ENCODE results near the gene JCHAIN.
"Not testable (repeated sequence)": the region's sequence is repeated elsewhere in the genome, so short reads cannot be mapped to it uniquely, and the experiment has no call there.

Gene JCHAIN

DNA sequence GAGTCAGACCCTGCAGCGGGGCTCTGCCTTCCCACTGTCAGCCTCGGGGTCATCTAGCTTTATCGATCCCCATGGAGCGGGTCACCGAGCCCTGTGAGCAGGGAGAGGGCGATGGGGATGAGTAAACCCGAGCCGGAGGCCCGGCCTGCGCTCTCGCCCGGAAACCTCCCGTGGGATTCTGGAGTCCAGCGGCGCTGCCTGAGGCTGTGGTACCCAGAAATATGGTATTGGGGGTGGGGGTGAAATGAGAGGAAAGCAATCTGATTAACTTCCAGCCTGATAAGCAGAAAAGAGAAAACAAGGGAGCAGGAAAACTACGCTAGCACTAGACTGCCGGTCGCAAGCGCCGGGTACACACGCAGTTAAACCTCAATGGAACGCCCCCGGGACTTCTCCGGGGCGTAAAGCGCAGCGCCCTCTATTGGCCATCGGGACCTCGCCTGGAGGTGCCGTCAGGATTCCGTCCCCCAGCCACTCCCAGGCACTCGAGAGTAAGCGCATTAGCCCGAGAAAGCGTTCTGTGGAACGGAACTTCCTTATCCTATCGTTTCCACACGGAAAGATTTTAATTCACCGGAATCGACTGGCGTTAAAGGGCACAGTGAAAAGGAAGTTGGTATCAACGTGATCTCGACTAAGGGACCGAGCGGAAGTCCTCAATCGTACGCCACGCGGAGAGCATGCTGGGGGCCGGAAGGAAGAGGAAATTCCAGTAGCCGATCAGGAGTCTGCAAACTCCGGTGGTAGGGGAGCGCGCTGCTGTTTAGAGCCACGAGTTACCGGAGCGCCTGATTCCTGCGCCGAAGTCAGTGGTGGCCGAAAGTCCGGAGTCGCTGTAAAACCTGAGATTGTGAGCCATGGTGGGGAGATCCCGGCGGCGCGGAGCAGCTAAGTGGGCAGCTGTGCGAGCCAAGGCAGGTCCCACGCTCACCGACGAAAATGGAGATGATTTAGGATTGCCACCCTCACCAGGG lies 21.8 kb upstream of the JCHAIN start, which contains the start of gene UTP3:
TSS of gene UTP3 (plus strand) at position 712 of the 974 bp plus-strand sequence. CDS start at position 858, 146 bp downstream.
- peak; percentile 98 for DNase-seq

DNA sequence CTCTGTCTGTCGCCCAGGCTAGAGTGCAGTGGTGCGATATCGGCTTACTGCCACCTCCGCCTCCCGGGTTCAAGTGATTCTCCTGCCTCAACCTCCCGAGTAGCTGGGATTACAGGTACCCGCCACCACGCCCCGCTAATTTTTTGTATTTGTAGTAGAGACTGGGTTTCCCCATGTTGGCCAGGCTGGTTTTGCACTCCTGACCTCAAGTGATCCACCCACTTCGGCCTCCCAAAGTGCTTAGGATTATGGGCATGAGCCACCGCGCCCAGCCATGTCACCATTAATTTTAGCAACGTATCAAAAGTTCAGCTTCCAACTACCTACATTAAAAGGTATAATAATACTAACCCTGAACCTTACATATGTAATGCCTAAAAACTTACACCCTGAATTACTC lies 21.1 kb upstream of the JCHAIN start:
- DNase-seq, result no peak

DNA sequence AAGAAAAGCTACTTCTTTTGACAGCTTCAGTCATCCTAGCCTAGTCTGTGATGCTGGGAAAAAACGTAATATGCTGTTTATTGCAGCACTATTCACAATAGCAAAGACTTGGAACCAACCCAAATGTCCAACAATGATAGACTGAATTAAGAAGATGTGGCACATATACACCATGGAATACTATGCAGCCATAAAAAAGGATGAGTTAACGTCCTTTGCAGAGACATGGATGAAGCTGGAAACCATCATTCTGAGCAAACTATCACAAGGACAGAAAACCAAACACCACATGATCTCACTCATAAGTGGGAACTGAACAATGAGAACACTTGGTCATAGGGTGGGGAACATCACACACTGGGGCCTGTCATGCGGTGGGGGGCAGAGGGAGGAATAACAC lies 15.8 kb upstream of the JCHAIN start:
- not testable (repeated sequence) for DNase-seq

DNA sequence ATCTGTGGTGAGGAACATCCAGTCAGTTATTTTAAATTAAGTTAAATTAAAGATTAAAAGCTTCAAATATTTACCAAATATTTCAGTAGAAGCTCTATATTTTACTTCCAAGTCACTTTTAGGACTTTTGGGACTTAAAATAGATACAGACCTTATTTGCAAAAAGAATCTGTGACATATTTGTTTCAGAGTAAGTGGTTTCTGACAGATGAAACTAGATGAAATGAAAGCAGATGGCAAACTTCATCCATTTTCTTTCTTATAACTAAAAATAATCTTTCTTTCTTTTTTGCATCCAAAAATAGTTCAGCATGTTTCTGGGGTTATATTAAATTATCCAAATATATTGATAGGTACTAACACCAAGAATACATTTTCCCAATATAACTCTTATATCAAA lies 15.4 kb upstream of the JCHAIN start:
- no peak for DNase-seq

DNA sequence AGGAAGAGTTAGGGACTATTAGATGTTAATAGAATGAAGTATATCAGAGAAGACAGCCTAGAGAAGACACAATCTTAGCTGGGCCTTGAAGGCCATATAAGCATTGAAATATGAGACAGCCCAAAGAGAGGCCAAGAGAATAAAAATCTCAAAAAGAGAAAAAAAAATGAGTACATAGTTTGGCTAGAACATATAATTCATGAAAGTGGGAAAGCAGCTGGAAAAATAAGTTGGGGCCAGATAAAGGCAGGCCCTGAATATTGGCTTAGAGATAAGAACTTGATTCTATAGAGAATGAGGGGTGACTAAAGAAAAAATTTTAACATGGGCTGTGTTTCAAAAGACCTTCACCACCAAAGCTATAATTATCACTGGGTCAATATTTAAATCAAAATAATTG lies 14.6 kb upstream of the JCHAIN start:
- DNase-seq, result no peak

DNA sequence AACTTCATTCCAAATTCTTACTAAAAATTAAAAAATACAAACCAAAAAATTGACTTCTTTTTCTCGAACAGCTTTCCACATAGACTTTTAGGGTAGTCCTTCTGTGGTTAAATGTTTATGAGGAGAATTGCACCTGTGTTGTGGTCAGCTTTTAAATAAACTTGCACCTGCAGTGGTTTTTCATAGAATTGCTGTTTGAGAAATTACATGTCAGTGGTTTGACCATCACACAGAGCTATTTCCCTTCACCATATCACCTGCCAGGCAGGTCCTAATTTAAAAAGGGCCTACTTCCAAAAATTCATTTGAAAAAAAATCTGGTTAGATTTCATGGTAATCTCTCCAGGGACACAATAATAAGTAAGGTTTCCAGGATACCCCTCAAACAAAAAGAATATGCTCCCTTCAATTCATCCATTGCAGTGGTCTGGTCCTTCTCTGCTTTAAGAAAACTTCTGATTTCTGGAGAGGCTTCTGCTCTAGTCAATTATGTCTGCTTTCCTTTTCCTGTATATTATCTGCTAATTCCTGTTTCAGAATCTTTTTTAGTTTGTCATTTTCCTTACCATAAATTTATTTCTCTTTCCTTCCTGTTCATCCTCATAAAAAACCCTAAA lies 12.2 kb upstream of the JCHAIN start:
- no peak for DNase-seq

DNA sequence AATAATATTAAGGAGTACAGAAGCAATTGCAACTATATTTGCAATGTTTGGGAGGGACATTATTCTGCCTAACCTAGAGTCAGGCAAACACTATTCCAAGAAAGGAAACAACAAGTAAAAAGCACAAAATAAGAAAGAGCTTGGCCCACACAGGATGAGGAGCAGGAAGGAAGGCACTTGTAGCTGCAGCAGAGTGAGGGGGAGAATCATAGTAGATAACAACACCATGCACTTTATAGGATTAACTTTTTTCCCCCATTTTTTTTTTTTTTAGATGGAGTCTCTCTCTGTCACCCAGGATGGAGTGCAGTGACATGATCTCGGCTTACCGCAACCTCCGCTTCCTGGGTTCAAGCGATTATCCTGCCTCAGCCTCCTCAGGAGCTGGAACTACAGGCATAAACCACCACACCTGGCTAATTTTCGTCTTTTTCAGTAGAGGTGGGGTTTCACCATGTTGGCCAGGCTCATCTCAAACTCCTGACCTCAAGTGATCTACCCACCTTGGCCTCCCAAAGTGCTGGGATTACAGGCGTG lies 10.3 kb upstream of the JCHAIN start:
- no peak for DNase-seq

DNA sequence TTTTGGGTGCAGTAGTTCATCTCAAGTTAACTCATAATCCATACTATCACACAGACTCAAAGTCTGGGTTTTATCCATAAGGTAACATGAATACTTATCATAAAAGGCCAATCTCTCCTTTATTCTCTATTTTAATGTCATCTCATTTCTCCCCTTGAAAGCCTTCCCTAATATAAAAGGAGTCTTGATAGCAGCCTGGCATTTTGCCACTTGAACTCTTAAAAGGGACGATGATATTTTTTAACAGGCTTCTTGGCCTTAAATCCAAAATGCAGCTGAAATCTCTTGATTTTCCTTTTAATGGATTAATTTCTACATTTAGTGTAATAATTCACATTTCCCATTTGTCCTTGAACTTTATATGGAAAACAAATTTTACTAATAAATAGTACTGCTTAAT lies 8.4 kb upstream of the JCHAIN start:
- no peak for DNase-seq

DNA sequence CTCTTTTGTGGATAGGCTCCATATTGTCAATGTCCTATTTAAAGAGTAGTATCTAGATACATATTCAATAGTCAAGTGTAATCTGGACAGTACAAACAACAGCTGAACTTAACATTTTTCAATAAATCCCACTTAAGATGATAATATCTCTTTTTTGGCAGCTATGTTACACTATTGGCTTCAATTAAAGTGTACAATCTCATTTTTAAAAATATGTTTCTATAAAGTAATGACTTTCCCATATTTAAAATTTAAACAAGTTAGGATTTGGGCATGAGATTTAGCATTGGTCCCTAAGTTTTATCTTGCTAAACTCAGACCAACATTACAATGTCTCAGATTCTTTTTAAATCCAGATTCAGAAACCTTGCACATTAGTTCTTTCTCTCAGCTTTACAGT lies 7.9 kb upstream of the JCHAIN start:
- DNase-seq, result no peak

DNA sequence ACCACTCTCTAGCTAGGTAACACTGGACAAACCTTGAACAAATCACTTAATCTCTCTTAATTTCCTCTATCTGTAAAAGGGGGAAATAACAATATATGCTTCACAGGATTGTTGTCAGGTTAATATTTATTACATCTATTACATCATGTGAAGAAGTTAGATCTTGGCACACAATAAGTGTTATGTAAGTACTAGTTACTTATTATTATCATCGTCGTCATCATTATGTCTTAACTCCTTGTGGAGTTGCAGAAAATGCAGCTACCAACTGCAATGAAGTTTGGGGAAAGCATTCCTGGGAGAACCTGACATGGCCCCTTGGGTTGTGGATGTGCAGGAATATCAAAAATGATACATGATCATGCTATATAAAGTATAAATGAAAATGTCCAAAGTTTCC lies 4.8 kb upstream of the JCHAIN start:
- no peak for DNase-seq

DNA sequence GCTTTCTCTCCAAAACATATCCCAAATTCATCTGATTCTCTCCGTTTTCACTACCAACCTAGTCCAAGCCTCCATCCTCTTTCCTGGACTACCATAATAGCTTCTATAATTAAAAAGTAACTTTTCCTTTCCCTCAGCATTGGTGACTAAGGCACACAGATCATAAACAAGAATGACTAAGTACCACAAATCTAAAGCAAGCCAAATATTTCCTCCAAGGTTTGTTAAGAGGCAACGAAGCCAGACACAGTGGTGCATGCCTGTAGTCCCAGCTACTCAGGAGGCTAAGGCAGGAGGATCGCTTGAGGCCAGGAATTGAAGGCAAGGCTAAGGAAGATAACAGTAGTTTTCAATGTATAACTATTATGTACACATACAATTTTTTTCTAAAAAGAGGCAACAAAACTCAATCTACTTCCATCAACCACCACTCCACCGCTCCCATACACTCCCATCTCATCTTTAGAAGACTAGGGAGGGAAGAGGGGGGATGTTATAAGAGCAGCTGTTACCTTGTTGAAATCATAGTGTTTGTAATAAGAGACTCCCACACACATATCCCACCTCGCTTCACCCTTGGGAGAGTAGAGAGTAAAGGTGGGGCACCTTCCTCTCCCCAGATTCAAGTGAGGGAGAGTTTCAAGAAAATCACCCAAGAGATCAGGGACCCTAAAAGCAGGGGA lies 4.2 kb upstream of the JCHAIN start:
- no peak for DNase-seq

DNA sequence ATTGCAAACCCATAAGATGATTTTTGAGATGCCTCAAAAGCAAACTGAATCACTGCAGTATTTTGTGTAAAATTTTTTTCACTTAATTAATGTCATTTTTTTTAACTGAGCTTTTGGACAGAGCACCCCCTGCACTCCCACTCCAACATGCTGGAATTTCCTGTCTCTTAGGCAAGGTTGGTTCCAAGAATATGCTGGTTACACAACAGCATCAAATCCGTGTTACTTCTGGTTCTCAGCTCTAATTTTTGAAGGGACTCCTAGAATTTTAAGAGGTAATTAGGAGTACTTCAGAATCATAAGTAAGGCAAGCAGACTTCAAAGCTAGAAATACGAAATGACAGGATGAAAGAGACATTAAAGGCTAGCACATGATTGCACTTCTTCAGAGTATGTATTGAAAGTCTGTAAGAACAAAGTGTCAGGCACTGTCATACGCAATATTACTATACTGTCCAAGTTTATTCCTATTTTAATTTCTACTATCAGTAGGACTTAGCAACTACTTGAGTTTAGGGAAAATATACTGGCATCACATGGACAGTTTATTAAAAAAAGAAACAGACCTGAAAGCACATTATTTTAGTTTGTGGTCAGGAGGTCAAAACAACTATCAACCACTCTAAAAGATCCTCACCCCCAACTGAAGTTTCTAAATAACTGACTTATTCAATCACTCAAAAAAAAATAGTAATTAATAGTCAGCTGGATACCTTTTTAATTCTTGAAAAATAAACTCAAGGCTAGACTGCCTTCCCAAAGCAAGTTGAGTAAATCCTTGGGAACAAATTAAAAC lies 1.6 kb upstream of the JCHAIN start:
- no peak for DNase-seq

DNA sequence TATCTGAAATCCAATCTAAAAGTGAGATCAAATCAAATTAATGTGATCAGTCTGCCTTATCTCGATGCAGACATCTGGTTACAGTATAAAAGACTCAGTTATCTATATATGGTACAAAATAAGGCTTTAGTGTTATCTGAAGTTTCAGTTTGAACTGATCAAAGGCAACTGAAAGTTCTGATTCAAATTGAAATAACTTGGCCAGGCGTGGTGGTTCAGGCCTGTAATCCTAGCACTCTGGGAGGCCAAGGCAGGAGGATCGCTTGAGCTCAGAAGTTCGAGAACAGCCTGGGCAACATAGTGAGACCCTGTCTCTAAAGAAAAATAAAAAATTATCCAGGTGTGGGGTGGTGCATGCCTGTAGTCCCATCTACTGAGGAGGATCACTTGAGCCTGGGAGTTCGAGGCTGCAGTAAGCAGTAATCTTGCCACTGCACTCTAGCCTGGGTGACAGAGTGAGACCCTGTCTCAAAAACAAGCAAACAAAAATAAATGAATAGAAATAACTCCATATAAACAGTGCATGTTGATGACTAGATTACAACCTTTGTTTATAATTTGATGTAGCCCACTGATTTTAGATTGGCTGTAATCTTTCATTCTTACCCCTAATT lies 4.9 kb downstream of the JCHAIN start:
- not testable (repeated sequence) for DNase-seq

DNA sequence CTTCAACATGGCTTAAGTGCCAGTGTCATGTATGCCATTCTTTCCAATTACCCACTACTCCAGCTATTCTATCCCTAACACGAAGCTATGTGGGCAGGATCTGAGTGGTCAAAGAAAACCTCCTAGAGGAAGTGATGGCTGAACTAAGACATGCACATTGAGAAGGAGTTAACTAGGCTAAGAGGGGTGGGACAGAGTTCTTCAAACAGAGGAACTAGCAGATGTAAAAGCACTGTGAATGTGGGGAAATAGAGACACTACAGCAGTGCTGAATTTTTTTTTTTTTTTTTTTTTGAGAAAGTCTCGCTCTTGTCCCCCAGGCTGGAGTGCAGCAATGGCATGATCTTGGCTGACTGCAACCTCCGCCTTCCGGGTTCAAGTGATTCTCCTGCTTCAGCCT lies 6.2 kb downstream of the JCHAIN start:
- no peak for DNase-seq

DNA sequence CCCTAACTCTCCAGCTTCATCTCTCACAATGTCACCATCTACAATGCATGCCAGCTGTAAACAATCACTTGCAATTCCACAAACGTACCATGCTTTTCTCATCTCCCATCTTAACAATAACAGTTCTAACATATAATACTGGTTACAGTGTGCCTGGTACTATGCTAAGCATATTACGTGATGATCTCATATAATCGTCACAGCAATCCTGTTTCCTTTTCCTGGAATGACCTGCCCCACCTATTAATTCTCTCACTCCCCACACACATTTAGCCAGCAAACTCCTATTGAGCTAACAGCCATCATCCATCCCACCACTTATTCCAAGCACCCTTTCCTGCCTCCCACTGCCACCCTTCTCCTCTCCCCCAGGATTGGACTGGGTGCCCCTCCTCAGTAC lies 7.9 kb downstream of the JCHAIN start:
- DNase-seq, result no peak

DNA sequence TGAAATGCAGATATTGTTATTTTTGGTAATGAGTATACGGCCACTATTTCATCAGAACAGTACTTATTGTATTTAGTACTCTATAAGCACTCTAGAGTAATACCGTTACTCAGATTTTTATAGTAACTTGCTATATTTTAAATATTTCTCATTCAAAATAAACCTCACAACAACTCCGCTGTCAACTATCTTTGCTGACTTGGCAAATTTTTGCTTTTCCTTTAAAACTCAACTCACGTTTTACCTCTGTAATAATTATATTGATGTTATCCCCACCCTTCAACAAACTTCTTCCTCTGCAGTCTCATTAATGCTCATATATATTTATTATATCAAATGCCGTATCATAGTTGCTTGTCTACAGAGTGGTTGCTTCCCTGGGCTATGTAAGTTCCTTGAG lies 9.0 kb downstream of the JCHAIN start:
- no peak for DNase-seq

DNA sequence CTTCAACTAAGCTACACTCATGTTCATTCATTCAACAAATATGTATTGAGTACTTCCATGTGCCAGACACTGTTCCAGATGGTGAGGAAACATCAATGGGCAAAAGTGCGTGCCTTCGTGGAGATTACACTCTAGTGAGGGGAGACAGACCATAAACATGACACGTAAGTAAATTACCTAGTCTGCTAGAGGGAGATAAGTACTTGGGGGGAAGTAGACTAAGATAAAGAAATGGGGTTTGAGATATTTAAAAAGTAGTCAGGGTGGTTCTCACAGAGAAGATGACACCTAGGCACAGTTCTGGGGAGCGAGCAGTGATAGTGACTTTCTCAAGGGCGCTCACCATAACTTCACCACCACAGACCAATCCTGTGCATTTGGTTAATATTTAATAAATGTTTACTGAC lies 11.7 kb downstream of the JCHAIN start:
- DNase-seq, result no peak

DNA sequence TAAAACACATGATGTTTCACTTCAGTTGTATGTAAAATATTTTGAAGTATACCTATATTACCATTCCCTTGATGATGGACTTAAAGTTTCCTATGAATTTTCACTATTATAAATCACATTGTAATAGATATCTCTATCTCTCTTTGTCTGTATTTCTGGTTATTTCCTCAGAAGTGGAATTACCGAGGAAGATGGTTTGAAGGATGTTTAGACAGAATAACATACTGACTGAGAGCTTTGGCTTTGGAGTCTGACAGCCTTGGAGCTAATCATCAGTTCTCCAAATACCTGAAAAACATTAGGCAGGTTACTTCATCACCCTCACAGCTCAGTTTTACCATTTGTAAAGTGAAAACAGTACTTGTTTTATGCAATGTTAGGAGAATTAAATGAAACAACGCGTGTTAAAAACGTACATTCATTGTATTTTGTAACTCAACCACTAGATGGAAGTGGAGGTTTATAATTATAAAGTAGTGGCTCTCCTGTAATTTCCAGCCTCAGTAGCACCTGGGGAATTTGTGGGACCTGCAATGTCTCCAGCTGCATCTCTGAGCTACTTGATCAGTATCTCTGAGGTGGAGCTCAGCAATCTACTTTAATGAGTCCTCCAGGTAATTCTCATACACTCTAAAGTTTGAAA lies 14.3 kb downstream of the JCHAIN start:
- DNase-seq, result peak; percentile 37

DNA sequence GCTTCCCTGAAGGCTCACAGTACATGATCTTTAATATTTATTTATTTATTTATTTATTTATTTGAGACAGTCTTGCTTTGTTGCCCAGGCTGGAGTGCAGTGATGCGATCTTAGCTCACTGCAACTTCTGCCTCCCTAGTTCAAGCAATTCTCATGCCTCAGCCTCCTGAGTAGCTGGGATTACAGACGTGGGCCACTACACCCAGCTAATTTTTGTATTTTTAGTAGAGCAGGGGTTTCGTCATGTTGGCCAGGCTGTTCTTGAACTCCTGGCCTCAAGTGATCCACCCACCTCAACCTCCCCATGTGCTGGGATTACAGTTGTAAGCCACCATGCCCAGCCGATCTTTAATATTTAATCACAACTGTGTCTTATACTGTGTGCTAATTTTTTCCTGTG lies 15.6 kb downstream of the JCHAIN start:
- DNase-seq, result not testable (repeated sequence)

DNA sequence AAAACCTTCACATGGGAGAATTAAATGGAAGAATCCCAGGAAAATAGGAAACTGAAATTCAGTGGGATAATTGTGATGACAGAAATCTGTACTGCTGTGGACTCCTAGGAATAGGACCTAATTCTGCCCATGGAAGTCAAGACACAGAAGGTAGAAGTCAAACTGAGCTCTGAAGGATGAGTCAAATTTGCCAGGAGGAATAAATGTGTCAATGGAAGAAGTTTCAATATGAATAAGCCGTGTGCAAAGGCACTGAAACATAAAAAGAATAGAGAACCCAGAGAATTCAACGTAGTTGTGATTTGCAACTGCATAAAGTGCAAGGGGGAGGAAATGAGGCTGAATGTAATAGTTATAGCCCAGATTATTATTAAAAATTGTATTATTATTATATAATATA lies 26.1 kb downstream of the JCHAIN start:
- no peak for DNase-seq

DNA sequence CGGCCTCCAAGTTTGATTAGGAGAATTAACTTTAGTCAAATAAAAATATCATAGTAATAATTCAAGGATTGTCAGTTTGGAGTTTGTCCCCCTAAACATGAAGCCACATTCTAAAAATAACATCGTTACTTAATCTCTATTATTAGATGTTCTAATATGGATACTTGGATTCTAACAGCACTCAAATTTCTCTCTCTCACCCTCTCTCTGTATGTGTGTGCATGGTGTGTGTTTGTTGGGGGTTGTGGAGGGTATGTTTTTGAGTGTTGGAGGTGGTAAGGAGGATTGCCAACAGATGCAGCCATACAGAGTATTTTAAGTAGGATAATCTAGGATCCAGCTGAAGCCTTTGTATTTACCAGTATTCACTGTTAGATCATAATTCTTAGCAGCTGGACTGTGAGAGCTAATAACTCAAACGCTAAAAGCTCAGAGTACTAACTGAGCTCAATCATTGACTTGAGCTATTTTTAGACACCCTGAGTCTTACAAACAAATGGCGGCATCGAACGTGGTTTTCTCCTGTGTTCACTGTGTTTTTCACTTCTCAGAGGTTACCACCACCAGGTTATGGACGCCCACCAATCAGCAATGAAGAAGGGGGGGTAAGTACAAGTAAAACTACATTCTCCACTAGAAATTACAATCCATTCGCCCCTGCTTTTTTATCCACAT lies 28.9 kb downstream of the JCHAIN start:
- DNase-seq, result no peak

Measured in SHP77 treated with DMSO at 0.1 percent for 48 hours (cell line).